Mucosa of rectum (tissue), 2 donors: ENCODE data around the gene SMCO2.

Experiments used
- H3K27ac ChIP-seq, 2 donors: one replicate each; pipeline ENCODE4 v1.7.0; 2013; ENCODE audit warnings: inconsistent platforms in 2 of 2, low read depth in 2 of 2, low read length in 2 of 2
- H3K27me3 ChIP-seq, 2 donors: one replicate each; pipeline ENCODE4 v1.7.0; 2013; ENCODE audit warnings: low read length in 2 of 2; ENCODE audit not compliant: control insufficient read depth in 2 of 2, insufficient read depth in 2 of 2
- H3K36me3 ChIP-seq, 2 donors: one replicate each; pipeline ENCODE4 v1.7.0; 2013; ENCODE audit warnings: low read length in 2 of 2; ENCODE audit not compliant: control insufficient read depth in 2 of 2, insufficient read depth in 2 of 2
- H3K4me1 ChIP-seq, 2 donors: one replicate each; pipeline ENCODE4 v1.7.0; 2013; ENCODE audit warnings: low read length in 2 of 2, mild to moderate bottlenecking in 1 of 2; ENCODE audit not compliant: control insufficient read depth in 2 of 2, insufficient read depth in 2 of 2
- H3K4me3 ChIP-seq, 2 donors: one replicate each; pipeline ENCODE4 v1.7.0; 2013; ENCODE audit warnings: low read length in 2 of 2
- H3K9ac ChIP-seq, 2 donors: one replicate each; pipeline ENCODE4 v1.7.0; 2013; ENCODE audit warnings: low read length in 2 of 2, low read depth in 1 of 2, mild to moderate bottlenecking in 1 of 2
- H3K9me3 ChIP-seq, 2 donors: one replicate each; pipeline ENCODE4 v1.7.0; 2013; ENCODE audit warnings: low read length in 2 of 2; ENCODE audit not compliant: control insufficient read depth in 2 of 2
- donor health status: healthy.
- donor health status: Normal muscosa, but diverticular disease.

Gene SMCO2

GRCh38 chr12:27468241-27468640 is 21.7 kb downstream of the SMCO2 start:
- H3K27me3 ChIP-seq = no peaks in the 10 kb centered on the region
- no peaks in the 10 kb centered on the region for H3K36me3 ChIP-seq
- peaks cover 2 to 3% of the 10 kb centered on the region in 2 donors for H3K4me1 ChIP-seq
- no peak overlapping the region for H3K9ac ChIP-seq
- H3K27ac ChIP-seq = no peak overlapping the region
- H3K9me3 ChIP-seq = no peaks in the 10 kb centered on the region
- no peak overlapping the region for H3K4me3 ChIP-seq

GRCh38 chr12:27469176-27469736 is 22.7 kb downstream of the SMCO2 start:
- Histone ChIP-seq H3K9ac (no peak overlapping the region), H3K4me1 (peaks cover 2 to 3% of the 10 kb centered on the region in 2 donors), H3K27ac (no peak overlapping the region), H3K9me3 (no peaks in the 10 kb centered on the region), H3K4me3 (no peak overlapping the region), H3K27me3 (no peaks in the 10 kb centered on the region), H3K36me3 (no peaks in the 10 kb centered on the region)

GRCh38 chr12:27472604-27473003 is 26.1 kb downstream of the SMCO2 start:
- H3K27ac ChIP-seq = no peak overlapping the region
- peaks cover 2 to 3% of the 10 kb centered on the region in 2 donors for H3K4me1 ChIP-seq
- H3K9ac ChIP-seq = no peak overlapping the region

GRCh38 chr12:27474344-27474743 is 27.8 kb downstream of the SMCO2 start:
- Histone ChIP-seq H3K27ac (no peak overlapping the region), H3K4me3 (no peak overlapping the region), H3K27me3 (no peaks in the 10 kb centered on the region), H3K9ac (no peak overlapping the region), H3K36me3 (no peaks in the 10 kb centered on the region), H3K4me1 (peaks cover 0 to 2% of the 10 kb centered on the region in 2 donors), H3K9me3 (peaks cover 2 to 9% of the 10 kb centered on the region in 2 donors)

More at GRCh38 chr12:27472604-27473003, 26.1 kb downstream of the SMCO2 start:
- no peaks in the 10 kb centered on the region for H3K36me3 ChIP-seq
- H3K9me3 ChIP-seq = no peaks in the 10 kb centered on the region
- no peak overlapping the region for H3K4me3 ChIP-seq
- H3K27me3 ChIP-seq = no peaks in the 10 kb centered on the region

GRCh38 chr12:27477049-27477448 is 30.5 kb downstream of the SMCO2 start:
- no peak overlapping the region for H3K9ac ChIP-seq

DNA sequence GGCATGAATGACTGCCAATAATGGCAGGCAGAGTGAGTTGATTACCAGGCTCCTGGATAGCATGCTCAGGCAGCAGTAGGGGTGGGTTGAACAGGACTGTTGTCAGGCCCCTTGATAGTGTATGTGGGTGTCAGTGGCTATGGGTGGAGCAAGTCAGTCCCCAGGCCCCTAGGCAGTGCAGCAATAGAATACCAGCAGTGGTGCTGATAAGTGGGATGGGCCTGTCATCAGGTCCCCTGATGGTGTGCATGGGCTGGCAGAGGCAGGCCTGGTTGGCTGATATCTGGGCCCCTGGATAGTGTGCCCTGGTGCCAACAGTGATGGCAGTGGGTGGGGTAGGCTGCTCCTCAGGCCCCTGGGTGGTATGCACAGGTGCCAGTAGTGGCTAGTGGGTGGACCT is 32.4 kb downstream of the SMCO2 start:
- H3K4me3 ChIP-seq = no peak overlapping the region
- H3K9ac ChIP-seq = no peak overlapping the region
- H3K9me3 ChIP-seq = peaks cover 2 to 9% of the 10 kb centered on the region in 2 donors
- H3K27me3 ChIP-seq = no peaks in the 10 kb centered on the region
- no peaks in the 10 kb centered on the region for H3K36me3 ChIP-seq
- no peaks in the 10 kb centered on the region for H3K4me1 ChIP-seq
- H3K27ac ChIP-seq = no peak overlapping the region

More at GRCh38 chr12:27477049-27477448, 30.5 kb downstream of the SMCO2 start:
- Histone ChIP-seq H3K27ac (no peak overlapping the region), H3K4me1 (no peaks in the 10 kb centered on the region), H3K27me3 (no peaks in the 10 kb centered on the region), H3K4me3 (no peak overlapping the region), H3K9me3 (peaks cover 2 to 9% of the 10 kb centered on the region in 2 donors), H3K36me3 (no peaks in the 10 kb centered on the region)

DNA sequence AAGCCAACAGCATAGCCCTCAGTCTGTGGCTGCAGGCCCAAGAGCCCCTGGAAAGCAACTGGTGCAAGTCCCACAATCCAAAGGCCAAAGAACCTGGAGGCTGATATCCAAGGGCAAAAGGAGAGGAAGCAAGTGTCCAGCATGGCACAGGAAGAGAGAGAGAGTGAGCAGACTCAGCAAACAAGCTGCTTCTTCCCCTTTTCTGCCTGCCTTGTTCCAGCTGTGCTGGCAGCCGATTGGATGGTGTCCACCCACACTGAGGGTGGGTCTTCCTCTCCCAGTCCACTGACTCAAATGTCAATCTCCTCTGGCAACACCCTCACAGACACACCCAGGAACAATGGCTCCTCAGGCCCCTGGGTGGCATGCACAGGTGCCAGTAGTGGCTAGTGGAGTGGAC is 33.5 kb downstream of the SMCO2 start:
- Histone ChIP-seq H3K9ac (no peak overlapping the region), H3K27ac (no peak overlapping the region), H3K4me3 (no peak overlapping the region), H3K4me1 (no peaks in the 10 kb centered on the region), H3K9me3 (peaks cover 2 to 9% of the 10 kb centered on the region in 2 donors), H3K27me3 (no peaks in the 10 kb centered on the region), H3K36me3 (no peaks in the 10 kb centered on the region)

GRCh38 chr12:27486961-27487360 is 40.4 kb downstream of the SMCO2 start:
- no peaks in the 10 kb centered on the region for H3K36me3 ChIP-seq
- H3K9me3 ChIP-seq = no peaks in the 10 kb centered on the region
- no peaks in the 10 kb centered on the region for H3K4me1 ChIP-seq
- no peaks in the 10 kb centered on the region for H3K27me3 ChIP-seq
- H3K27ac ChIP-seq = no peak overlapping the region
- H3K4me3 ChIP-seq = no peak overlapping the region
- no peak overlapping the region for H3K9ac ChIP-seq

DNA sequence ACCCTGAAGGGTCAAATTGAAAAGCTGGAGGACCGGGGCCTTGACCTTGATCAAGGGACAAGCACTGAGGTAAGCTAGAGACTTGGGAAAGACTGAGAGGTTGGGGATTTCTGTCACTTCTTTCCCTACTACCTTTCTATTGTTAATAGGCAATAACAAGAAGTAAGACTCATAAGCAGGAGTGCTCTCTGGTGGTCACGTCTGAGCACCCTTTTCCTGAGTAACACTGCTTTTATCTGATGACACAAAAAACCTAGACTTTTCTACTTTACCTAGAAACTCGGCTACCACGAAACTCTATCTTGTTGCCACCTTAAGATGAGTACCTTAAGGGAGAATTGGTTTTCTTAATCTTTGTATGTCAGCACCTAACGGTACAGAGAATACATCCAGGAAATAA is 41.9 kb downstream of the SMCO2 start:
- no peaks in the 10 kb centered on the region for H3K4me1 ChIP-seq
- H3K9ac ChIP-seq = no peak overlapping the region
- H3K9me3 ChIP-seq = no peaks in the 10 kb centered on the region
- no peaks in the 10 kb centered on the region for H3K36me3 ChIP-seq
- no peak overlapping the region for H3K4me3 ChIP-seq
- no peaks in the 10 kb centered on the region for H3K27me3 ChIP-seq
- H3K27ac ChIP-seq = no peak overlapping the region

DNA sequence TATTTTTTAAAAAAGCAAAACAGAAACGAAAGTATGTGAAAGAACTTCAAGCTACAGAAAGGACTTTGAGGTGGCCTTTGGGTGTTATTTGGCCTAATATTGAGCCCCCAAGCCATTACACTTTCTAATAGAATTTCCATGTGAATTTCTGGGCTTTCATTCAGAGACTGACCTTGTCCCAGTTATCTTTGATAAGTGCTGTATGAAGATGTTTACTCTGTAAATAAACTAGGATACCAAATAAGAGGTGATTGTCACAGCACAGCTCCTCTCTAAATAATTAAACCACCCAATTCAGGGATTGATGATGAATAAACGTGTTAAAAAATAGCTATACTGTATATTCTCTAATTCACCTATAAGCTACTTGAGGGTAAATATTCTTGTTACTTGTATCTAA is 44.7 kb downstream of the SMCO2 start:
- Histone ChIP-seq H3K9ac (no peak overlapping the region), H3K4me3 (no peak overlapping the region), H3K27ac (no peak overlapping the region), H3K36me3 (no peaks in the 10 kb centered on the region), H3K9me3 (no peaks in the 10 kb centered on the region), H3K27me3 (no peaks in the 10 kb centered on the region), H3K4me1 (no peaks in the 10 kb centered on the region)
